HG02852 (cell line): ENCODE data around the gene SPSB3.

Source experiments
- ATAC-seq: cut with Tn5 transposase; IDR thresholded peaks from one replicate; pipeline ENCODE4 v1.9.1; 2021; ENCODE audit warnings: mild to moderate bottlenecking, moderate library complexity; ENCODE audit not compliant: unreplicated experiment

SPSB3 gene

DNA sequence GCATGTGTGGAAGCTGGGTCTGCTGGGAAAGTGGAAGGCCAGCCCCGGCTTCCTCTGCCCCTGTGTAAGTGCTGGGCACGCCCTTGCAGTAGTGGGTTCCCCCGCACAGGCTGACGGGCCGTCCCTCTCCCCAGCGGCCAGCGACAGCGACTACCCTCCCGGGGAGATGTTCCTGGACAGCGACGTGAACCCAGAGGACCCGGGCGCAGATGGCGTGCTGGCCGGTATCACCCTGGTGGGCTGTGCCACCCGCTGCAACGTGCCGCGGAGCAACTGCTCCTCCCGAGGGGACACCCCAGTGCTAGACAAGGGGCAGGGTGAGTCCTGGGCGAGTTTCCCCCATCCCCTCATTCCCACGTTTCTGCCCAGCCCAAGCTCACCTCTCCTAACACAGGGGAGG is 16.5 kb downstream of the SPSB3 start:
- no peak for ATAC-seq

DNA sequence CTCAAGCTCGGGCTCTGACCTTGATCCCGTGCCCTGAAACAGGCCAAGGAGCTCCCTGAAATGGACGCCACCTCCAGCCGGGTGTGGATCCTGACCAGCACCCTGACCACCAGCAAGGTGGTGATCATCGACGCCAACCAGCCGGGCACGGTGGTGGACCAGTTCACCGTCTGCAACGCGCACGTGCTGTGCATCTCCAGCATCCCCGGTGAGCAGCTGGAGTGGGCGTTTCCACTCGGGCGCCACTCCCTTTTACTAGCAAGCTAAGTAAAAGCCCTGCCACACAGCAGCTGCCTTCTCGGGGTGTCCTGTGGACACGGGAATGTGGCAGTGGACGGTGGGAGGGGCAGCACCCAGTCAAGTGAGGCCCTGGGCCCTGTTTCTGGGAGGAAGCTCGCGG is 17.4 kb downstream of the SPSB3 start:
- no peak for ATAC-seq

DNA sequence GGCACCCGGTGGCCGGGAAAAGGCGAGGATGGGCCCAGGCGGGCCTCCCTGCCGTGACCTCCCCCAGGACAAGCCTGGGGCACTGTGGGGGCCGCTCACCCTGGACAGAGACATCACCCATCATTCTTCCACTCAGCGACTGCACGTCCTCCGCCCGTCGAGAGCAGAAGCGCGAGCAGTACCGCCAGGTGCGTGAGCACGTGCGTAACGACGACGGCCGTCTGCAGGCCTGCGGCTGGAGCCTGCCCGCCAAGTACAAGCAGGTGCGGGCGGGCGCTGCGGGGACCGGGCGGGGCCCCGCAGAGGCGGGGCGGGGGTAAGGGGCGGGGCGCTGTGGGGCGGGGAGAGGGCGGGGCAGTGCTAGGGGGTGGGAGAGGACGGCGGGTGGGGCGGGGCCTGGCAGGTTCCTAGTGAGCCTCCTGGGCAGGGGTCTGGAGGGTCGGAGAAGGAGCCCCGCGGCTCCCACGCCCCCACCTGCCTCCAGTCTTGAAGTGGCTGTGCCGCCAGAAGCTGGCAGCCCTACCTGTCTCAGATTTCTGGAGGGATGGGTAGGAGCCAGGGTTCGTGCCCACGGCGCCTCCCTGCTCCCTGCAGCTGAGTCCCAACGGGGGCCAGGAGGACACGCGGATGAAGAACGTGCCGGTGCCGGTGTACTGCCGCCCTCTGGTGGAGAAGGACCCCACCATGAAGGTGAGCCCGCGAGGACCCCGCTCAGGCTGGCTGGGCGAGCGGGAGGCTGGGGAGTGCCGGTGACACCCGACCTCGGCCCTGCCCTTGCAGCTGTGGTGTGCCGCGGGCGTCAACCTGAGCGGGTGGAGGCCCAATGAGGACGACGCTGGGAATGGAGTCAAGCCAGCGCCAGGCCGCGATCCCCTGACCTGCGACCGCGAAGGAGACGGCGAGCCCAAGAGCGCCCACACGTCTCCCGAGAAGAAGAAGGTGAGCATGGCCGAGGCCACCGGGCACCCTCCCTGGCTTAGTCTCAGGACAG is 18.6 kb downstream of the SPSB3 start:
- no peak for ATAC-seq

DNA sequence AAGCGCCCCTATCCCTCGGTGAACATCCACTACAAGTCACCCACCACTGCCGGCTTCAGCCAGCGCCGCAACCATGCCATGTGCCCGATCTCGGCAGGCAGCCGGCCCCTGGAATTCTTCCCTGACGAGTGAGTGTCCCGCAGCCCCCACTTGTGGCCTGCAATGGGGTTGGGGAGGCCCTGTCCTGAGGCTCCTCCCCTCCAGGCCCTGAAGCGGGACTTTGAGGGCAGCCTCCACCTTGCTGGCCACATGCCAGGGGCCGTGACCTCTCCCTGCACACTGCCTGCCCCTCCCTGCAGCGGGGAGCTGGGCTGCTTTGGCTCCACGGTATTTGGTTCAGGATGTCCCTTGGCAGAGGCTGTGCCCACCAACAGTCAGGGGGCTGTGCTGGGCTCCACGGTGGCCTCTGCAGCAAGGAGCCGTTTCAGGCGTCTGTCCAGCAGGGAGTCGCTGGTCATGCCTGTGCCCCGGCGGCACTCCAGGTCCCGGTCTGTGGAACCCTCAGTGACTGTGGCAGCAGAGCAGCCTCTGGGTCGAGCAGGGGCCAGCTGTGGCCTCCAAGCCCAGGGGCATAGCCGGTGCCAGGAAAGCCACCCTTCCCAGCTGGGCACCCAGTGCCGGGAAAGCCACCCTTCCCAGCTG is 19.4 kb downstream of the SPSB3 start:
- no peak for ATAC-seq

DNA sequence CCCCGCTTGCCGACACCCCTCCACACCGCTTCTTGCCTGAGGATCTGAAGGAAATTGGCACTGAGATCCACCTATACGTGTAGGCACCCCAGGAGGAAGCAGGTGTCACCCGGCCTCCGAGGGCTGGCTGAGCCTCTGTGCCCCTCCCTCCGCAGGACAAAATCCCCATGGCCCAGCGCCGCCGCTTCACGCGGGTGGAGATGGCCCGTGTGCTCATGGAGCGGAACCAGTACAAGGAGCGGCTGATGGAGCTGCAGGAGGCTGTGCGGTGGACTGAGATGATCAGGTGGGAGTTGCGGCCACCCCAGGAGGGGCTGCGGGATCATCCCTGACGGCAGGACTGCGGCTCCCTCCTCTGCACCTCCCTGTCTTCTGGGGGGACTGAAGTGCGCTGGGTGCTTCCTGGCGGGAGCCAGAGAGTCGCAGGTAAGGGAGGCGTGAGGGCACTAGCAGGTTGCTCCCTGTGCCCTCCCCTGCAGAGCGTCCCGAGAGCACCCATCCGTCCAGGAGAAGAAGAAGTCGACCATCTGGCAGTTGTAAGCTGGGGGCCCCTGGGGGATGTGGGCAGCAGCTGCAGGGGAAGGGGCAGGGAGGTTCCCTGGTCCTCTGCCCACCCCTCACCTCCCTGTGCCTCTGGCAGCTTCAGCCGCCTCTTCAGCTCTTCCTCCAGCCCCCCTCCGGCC is 20.0 kb downstream of the SPSB3 start:
- no peak for ATAC-seq

DNA sequence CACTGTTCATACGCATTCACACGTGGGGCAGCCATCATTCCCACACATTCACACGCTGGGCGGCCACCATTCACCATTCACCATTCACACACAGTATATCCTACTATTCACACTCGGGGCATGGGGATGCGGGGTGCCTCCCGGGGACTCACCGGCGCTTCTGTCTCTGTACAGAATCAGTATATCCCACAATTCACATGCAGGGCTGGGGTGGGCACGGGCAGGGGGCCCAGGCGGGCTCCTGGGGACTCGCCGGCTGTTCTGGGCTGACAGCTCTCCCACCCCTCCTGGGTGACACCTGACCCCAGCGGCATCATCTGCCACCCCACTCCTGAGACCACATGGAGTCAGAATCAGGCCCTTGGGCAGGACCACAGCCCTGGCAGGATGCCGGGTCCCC is 20.6 kb downstream of the SPSB3 start:
- ATAC-seq = no peak

DNA sequence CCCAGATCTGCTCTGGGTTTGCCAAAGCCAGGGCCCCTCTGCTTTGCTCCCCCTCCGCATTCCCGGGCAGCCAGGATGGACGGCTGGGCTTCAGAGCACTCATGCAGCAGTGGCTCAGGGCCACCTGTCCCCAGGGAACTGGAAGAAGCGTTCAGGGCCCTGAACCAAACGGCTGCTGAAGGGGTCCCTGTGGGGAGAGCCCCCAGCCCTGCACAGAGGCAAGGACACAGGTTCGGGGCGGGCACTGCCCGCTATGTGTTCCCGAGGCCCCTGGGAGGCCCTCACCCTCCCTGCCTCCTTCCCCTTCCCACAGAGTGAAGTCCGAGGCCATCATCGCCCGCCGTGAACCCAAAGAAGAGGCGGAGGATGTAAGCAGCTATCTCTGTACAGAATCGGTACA is 21.5 kb downstream of the SPSB3 start:
- ATAC-seq = no peak

DNA sequence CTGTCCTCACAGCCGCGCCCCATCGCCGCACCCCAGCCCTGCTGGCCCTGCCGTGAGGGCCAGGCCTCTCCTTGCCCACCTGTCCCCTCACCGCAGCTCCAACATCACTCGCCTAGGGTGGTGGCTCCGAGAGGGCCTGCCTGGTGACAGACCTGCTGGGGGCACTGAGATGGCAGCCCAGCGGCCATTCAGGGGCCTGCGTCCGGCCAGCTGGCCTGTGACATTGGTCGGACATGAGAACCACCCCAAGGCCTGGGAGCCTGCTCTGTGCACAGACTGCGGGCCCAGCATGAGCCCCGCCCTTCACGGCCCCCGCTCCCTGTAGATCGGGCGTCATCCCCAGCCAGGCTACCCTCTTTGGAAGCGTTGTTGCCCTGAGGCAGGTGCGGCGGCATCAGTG is 22.9 kb downstream of the SPSB3 start:
- ATAC-seq = no peak

DNA sequence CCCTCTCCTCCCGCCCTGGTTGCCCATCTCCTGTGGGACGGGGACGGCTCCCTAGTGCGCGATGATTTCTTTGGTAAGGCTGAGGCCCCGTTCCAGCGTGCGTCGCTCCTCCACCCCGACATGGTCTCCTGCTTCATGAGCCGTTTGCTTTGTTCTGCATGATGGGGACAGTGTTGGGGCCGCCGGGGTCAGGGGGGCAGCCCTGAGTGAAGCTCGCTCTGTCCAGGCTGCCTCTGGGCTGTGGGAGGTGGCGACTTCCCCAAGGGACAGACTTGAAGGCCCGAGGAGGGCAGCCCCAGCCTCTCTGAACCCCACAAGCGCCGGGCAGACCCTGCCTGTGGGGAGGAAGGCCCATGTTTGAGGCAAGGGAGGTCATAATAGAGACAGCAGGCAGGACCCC is 23.4 kb downstream of the SPSB3 start:
- ATAC-seq = no peak

DNA sequence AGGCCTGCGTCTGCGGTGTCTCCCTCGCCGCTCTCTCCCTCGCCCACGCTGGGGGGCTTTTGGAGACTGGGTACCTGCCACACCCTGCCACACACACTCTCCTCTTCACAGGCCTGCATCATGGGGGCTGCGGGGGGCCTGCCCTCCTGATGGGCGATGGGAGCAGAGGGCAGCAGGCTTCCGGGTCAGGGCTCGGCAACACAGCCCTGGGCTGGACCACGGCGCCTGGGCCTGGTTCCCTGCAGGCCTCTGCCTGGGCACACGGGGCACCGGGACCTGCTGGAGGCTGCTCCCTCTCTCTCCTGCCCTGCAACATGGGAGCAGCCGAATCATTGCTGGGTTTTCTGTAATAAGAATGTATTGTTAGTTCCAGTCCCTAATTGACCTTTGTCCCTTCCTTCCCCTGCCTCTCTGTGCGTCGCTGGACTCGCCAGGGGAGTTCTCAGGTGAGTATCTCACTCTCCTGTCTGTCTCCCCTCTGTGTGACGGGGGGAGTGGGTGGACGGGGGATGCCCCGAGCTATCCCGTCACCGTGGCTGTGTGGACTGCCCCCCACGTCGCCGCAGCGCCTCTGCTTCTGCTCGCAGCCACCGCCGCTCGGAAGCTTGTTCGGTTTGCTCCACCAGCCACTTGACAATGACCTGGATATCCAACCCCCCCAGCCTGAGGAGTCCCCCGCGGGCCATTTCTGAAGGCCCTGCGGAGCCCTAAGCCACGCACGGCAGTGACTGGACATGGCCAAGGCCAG is 24.5 kb downstream of the SPSB3 start:
- ATAC-seq = no peak

DNA sequence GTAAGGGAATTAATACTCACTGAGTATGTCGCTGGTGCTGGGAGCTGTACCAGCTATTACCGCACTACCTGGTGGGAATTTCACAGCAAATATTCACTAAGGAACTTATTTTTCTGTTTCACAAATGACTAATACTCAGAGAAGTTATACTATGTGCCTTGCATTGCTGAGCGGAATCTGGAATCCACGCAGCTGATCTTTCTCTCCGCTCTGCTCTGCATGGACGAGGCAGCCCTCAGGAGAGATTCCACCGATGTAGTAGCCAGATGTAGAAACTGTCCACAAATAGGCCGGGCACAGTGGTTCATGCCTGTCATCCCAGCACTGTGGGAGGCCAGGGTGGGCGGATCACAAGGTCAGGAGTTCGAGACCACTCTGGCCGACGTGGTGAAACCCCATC is 28.2 kb downstream of the SPSB3 start:
- no peak for ATAC-seq

DNA sequence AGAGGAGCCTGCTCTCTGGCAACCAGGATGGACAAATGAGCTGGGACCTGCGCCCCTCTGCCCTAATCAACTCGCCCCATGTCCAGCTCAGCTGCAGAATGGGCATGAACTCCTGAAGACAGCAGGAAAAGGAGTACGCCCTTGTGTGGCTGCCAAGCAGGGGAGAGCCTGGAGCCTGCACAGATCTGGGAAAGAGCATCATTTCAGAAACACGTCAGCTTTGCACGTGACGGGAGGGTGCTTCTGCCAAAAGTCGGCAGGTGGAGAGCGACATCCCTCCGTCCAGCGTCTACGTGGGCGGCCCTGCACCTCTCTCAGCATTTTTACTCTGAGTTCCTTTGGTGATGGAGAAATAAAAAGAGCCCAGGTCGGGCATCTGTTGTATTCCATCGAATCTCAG is 29.5 kb downstream of the SPSB3 start:
- no peak for ATAC-seq

DNA sequence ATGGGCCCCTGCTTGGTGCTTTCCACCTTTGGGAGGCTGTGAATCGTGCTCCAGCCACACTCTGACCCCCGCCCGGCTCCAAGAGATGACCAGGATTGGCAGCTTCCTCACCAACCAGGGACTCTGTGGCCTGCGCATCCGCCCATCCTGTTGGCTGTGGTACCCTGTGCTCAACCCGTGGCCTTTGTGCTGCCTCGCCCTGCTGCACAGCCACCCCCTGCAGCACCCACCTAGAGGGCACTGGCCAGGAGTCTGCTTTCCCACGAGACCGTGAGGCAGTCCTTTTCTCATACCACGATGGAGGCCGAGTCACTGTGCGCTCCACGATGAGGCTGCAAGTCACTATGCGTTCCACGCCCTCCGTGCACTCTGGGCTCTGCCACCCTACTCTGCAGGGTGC is 30.4 kb downstream of the SPSB3 start:
- ATAC-seq = no peak

DNA sequence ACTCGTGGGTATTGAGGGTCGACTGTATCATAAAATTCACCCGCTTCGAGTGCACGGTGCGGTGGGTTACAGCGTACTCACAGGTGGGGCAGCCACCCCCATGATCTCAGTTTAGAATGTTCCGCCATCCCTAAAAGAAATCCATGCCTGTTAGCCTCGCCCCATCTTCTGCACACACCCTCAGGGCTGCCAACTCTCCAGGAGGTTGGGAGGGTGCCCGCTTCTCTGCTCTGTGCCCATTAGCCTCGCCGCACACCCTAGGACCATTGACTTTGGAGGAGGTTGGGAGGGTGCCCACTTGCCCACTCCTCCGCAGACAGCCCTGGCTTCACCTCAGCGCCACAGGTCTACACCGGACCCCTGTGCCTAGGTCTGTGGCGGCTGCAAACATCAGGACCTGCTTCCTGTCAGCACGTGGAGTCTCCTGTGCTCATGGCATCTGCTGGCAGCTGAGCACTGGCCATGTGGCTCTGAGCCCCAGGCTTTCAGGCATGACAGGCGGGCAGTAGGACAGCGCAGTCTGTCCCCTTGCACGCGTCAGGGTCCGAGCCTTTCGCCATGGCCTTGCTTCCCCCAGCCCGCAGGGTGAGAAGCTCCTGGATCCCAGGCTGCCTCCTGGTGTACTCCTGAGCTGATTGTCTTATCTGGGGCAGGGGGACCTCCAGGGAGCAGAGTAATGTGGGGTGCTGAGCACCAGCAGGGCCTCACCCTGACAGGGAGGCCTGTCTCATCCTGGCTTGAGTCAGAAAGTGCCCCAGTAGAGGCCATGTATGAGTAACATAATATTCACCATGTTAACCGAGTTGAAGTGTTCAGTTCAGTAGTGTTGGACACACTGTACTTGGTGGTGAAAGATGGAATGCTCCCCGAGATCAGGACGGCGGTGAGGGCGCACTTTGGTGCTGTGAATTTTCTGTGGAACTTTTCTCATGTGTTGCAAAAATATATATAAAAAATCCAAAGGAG is 32.9 kb downstream of the SPSB3 start:
- no peak for ATAC-seq

DNA sequence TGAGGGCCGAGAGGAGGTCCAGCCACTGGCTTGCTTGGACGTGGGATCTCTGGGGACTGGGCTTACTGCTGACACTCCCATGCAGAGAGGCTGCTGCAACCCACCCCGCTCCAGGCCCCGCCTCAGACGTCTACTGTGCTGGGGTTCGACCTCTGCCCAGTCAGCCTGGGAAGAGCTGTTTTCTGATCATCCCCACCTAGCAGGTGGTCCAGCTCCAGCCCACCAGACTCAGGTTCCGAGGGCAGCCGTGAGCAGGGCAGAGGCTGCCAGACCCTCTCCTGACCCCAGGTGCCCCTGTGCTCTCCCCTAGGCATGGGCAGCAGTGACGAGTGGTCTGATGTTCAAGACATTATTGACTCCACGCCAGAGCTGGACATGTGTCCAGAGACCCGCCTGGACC is 34.4 kb downstream of the SPSB3 start:
- no peak for ATAC-seq

DNA sequence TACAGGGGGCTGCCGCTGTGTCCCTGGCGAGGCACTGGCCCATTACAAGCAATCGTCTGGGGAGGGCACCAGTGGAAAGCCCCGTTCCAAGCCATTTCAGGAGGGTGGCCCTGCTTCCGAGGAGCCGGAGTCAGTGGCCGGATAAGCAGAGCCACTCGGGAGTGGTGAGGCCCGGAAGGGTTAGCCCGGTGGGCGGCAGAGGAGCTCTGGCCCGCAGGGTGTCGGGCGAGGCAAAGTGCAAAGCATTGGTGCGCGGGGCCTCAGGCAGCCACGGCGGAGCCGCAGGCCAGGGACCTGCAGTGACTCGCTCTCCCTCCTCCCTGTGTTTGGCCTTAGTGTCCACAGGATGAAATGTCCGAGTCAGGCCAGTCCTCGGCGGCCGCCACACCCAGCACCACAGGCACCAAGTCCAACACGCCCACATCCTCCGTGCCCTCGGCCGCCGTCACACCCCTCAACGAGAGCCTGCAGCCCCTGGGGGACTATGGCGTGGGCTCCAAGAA is 35.6 kb downstream of the SPSB3 start:
- ATAC-seq = no peak

DNA sequence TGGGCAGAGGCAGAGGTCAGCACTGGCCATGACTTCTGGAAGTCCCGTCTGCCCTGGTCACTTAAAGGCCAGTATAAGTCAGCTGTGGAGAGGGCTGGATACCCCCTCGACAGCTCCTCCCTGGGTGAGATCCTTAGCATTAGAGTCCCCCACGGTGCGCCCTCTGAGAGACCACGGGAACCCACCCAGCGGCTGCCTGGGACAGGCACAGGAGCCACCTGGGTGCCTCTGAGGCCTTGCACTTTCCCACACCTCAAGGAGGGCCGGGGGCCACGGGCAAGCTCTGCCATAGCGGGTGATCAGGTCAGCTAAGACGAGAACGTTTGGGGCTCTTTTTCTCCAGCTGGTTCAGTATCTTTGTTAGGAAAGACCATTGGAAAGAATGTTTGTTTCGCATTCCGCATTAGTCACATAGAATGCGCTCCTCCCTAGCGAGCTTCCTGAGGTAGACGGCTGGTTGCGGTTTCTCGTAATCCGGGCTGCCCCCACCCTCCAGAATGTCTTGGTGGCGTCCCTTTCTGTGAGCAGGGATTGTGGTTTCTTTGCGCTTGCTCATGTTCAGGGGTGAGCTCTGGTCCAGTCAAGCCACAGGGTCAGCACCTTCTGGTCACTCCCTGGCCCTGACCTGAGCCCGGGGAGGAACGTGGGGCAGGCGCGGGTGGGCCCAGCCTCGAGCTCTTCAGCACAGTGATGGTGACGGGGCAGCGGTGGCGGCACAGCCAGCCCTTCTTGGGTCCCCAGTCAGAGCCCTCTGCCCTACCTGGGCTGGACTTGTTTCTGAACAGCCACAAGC is 36.3 kb downstream of the SPSB3 start:
- ATAC-seq = no peak

DNA sequence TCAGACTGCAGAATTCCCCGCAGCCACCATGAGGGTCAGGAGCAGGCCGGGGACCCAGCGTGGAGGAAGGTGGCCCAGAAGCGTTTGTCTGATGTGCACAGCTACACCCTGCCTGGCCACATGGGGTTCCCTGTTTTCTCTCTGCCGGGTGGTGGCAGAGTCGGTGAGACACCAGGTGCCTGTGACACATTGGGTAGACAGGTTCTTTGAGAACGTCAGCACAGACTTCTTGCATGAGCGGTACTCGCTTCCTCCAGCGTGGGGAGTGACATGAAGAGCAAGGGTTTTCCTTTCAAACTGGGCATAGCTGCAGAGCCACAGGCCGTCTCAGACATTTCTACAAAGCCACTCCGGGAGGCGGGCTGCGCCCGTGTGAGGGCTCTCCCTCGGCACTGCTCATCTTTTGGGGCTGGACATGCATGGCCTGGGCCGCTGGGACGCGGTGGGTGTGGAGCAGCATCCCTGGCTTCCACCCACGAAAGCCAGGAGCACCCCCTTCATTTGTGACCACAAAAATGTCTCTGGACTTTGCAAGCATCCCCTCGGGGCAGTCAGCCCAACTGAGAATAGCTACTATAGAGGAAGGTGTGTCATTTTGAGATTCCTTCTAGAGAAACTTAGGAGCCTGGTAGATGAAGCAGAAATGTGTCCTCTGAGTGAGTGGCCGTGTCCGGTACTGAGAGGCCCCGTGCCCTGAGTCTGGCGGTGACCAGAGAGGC is 37.0 kb downstream of the SPSB3 start:
- ATAC-seq = no peak
